Gastroesophageal sphincter (tissue), 4 donors: ENCODE results near the gene TUBA3C. TPM values are rescaled to one million over a fixed set of nuclear protein-coding genes. Genes with fewer than 3 reads are reported as not detected.

Experiments used
- ATAC-seq: fragments of 150-250 bp; one replicate; pipeline ENCODE4 v1.9.1; 2016; ENCODE audit warnings: mild to moderate bottlenecking, moderate library complexity
- H3K27ac ChIP-seq, 4 donors: fragments of 200-600 bp; sonication (generic) in 3 of 4; 1 replicate in 3 of 4; 2 replicates in 1 of 4; pipeline ENCODE4 v1.5.1; 2016 to 2019
- H3K27me3 ChIP-seq: fragments of 200-600 bp; sonication (generic); one replicate; pipeline ENCODE4 v1.5.1; 2019
- H3K36me3 ChIP-seq, 2 donors: fragments of 200-600 bp; sonication (generic); one replicate each; pipeline ENCODE4 v1.5.1; 2019; ENCODE audit warnings: control low read depth in 1 of 2
- H3K4me1 ChIP-seq, 3 donors: fragments of 200-600 bp; sonication (generic); 1 replicate in 2 of 3; 2 replicates in 1 of 3; pipeline ENCODE4 v1.5.1; 2016 to 2019; ENCODE audit warnings: control low read depth in 2 of 3
- H3K4me3 ChIP-seq, 2 donors: fragments of 200-600 bp; sonication (generic); one replicate each; pipeline ENCODE4 v1.5.1; 2019; ENCODE audit warnings: mild to moderate bottlenecking in 1 of 2, moderate library complexity in 1 of 2
- H3K9me3 ChIP-seq, 3 donors: fragments of 200-600 bp; sonication (generic); one replicate each; pipeline ENCODE4 v1.5.1; 2017 to 2019; ENCODE audit warnings: control low read depth in 2 of 3
- CTCF ChIP-seq, 4 experiments: fragments of 200-600 bp in 2 of 4; fragments of 450-650 bp in 2 of 4; sonication (generic) in 1 of 4; IDR thresholded peaks; one replicate each; pipeline ENCODE4 v1.5.1; 2017 to 2019; ENCODE audit warnings: antibody characterized with exemption in 4 of 4, mild to moderate bottlenecking in 2 of 4, moderate library complexity in 2 of 4
- EP300 ChIP-seq: sonication (generic); formaldehyde crosslinking; IDR thresholded peaks from one replicate; pipeline ENCODE4 v1.6.1; 2017; ENCODE audit warnings: antibody characterized with exemption, mild to moderate bottlenecking
- POLR2A ChIP-seq, 2 donors: fragments of 450-650 bp; IDR thresholded peaks; one replicate each; pipeline ENCODE4 v1.6.1; 2017; ENCODE audit warnings: antibody characterized with exemption in 2 of 2, mild to moderate bottlenecking in 2 of 2, moderate library complexity in 1 of 2
- POLR2AphosphoS5 ChIP-seq: sonication (generic); formaldehyde crosslinking; IDR thresholded peaks from one replicate; pipeline ENCODE4 v1.6.1; 2017; ENCODE audit warnings: antibody characterized with exemption
- WGBS, 2 donors: methylation state at CpG; one replicate each; pipeline ENCODE4 v1.1.5; 2018; ENCODE audit warnings: low coverage in 1 of 2; 5-methylcytosine and 5-hydroxymethylcytosine counted together
- small RNA-seq, 4 donors: library from RNA; depleted of rRNA; stranded (forward); fragments of <200 nt; gene quantifications; one replicate each; pipeline ENCODE3, GENCODE V24; 2016
- total RNA-seq, 4 donors: library from RNA; depleted of rRNA; stranded (reverse); fragments of >200 nt; gene quantifications; one replicate each; pipeline ENCODE4 v1.1.0, GENCODE V29; 2016

The TUBA3C gene
- total RNA-seq, 4 donors from 2014 or later: not detected

DNA sequence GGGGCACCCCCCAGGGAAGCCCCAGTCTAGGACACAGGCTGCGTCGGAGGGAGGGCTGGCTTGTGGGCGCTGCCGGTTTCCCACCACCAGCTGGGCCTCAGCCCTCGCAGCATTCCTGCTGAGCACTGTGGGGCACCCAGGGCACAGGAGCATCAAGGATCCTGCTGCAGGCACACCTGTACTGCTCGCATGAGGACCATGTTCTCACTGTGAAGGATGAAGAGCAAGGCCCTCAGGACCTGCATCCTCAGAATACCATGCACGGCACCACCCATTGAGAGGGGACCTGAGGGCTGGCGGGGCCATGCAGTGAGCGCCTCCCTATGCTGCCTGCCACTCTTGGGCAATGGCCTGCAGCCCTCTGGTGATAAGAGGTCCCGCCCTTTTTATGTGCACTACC, 31.4 kb downstream of the TUBA3C start:
- H3K27ac ChIP-seq: no peak overlapping the region
- no peak overlapping the region for H3K4me3 ChIP-seq
- 50 to 84% methylated on average over 1 to 4 of the region's 10 CpGs for WGBS, 2 donors
- H3K36me3 ChIP-seq: no peaks in the 10 kb centered on the region
- ATAC-seq: peak; percentile 17
- H3K9me3 ChIP-seq: peaks cover 0 to 22% (median 0%) of the 10 kb centered on the region in 3 donors
- no peaks in the 10 kb centered on the region for H3K4me1 ChIP-seq
- TF ChIP-seq CTCF (IDR thresholded peaks at IDR 0.05) (no peak), POLR2AphosphoS5 (no peak), EP300 (no peak), POLR2A (IDR thresholded peaks at IDR 0.05) (no peak)
- no peaks in the 10 kb centered on the region for H3K27me3 ChIP-seq

- H3K4me1 ChIP-seq: no peaks in the 10 kb centered on the region
- H3K4me3 ChIP-seq: no peak overlapping the region
- TF ChIP-seq POLR2A (IDR thresholded peaks at IDR 0.05): no peak
- TF ChIP-seq CTCF (IDR thresholded peaks at IDR 0.05): no peak
- TF ChIP-seq POLR2AphosphoS5: no peak
- TF ChIP-seq EP300: no peak
- ATAC-seq: no peak
- no peak overlapping the region for H3K27ac ChIP-seq
- no peaks in the 10 kb centered on the region for H3K36me3 ChIP-seq
- no peaks in the 10 kb centered on the region for H3K27me3 ChIP-seq
- H3K9me3 ChIP-seq: peaks cover 0 to 22% (median 0%) of the 10 kb centered on the region in 3 donors
Measured at GRCh38 chr13:19148561-19148960, 33.1 kb downstream of the TUBA3C start.

Small RNA genes within 50 kb of the gene (small RNA-seq; reads per million reads assigned to genes)
- 0 reads per million in 4 donors for gene AL139327.4
